BLaER1 (cell line): ENCODE data around the gene TIMP3.
A peak's percentile ranks its signal among the peaks of the same experiment; 100 is the strongest.

Source experiments
- H3K27ac ChIP-seq: shearing (Covaris generic); formaldehyde crosslinking; 2 replicates; pipeline ENCODE4 v1.8.1; 2022
- H3K27me3 ChIP-seq: shearing (Covaris generic); formaldehyde crosslinking; 2 replicates; pipeline ENCODE4 v1.8.1; 2022
- H3K36me3 ChIP-seq: shearing (Covaris generic); formaldehyde crosslinking; 2 replicates; pipeline ENCODE4 v1.8.1; 2022
- H3K4me1 ChIP-seq: shearing (Covaris generic); formaldehyde crosslinking; 2 replicates; pipeline ENCODE4 v1.8.1; 2022
- H3K4me2 ChIP-seq: shearing (Covaris generic); formaldehyde crosslinking; 2 replicates; pipeline ENCODE4 v1.8.1; 2022
- H3K4me3 ChIP-seq: shearing (Covaris generic); formaldehyde crosslinking; 2 replicates; pipeline ENCODE4 v1.8.1; 2022
- H3K9ac ChIP-seq: shearing (Covaris generic); formaldehyde crosslinking; 2 replicates; pipeline ENCODE4 v1.8.1; 2022
- H3K9me3 ChIP-seq: shearing (Covaris generic); formaldehyde crosslinking; 2 replicates; pipeline ENCODE4 v1.8.1; 2022
- H4K20me1 ChIP-seq: shearing (Covaris generic); formaldehyde crosslinking; 2 replicates; pipeline ENCODE4 v1.8.1; 2022
- Cebpa-rat ChIP-seq: shearing (Covaris generic); IDR thresholded peaks from 2 replicates; pipeline ENCODE4 v1.8.1; 2022

TIMP3 gene

DNA sequence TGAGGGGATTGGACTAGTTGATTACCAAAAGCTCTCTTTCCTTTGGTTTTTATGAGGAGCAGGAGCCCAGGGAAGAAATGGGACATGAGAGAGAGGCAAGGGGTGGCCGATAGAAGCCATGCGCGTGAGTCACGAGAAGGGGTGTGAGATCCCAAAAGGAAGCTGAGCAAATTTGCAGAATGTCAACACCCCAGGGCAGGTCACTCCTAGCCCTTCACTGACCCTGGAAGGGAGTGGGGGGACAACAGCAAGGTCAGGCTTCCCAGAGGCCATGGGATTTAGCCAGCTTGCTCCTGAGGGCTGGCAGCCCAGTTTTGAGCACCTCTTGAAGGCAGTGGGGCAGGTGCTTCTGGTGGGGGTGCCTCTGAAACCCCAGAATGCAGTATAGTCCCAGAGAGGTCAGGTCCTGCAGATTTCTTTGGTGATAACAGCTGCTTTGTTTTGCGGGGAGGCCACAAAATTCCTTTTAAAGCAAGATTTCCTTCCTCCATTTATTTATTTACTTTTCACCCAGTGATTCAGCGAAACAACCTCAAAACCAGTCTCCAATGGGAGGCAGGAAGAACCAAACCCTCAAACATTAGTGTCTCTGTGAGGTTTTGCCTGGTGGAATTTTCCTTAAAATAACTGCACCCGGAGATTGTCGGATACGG is 40.1 kb upstream of the TIMP3 start:
- Histone ChIP-seq H3K4me3 (no peak overlapping the region), H3K4me2 (no peak overlapping the region), H4K20me1 (no peaks in the 10 kb centered on the region), H3K36me3 (no peaks in the 10 kb centered on the region), H3K27me3 (peaks cover 12% of the 10 kb centered on the region), H3K27ac (no peak overlapping the region), H3K9ac (no peak overlapping the region), H3K4me1 (no peaks in the 10 kb centered on the region), H3K9me3 (no peaks in the 10 kb centered on the region)
- no peak for TF ChIP-seq Cebpa-rat

DNA sequence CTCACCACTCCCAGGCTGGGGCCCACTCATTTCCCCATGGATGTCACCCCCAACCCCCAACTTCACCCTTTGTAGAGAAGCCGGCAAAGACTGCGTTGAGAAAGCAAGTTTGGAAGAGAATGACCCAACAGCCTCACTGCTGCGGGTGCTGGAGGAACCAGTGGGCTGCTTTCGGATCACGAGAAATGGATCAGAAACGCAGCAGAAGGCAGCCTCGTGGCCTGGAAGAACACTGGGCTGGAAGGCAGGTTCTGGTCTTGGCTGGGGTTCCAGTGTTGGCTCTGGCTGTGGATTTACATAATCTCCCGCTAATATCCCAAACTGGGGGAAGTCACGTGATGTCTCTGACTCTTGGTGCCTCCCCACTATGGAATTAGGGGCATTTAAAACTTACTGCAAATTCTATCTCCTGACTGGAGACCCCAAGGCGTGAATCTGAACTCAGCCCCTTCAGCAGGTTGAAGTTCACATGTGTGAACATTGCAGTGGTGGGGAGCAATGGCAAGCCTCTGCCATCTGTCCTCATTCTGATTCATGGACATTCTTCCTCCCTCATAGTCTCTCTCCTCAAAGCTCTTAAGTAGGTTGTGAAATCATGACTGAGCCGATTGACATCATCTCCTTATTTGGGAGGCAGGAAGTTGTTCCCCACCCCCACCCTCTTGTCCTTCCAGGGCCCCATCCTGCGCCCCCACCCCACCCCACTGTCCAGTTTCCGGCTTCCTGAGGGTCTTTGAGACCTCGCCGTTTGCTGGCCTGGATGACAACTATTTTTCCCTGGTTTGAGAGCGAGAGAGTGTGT is 37.0 kb upstream of the TIMP3 start:
- Histone ChIP-seq H3K4me1 (no peaks in the 10 kb centered on the region), H3K36me3 (no peaks in the 10 kb centered on the region), H3K4me3 (no peak overlapping the region), H3K9me3 (no peaks in the 10 kb centered on the region), H3K27ac (no peak overlapping the region), H4K20me1 (no peaks in the 10 kb centered on the region), H3K9ac (no peak overlapping the region), H3K4me2 (no peak overlapping the region), H3K27me3 (peaks cover 12% of the 10 kb centered on the region)
- no peak for TF ChIP-seq Cebpa-rat

DNA sequence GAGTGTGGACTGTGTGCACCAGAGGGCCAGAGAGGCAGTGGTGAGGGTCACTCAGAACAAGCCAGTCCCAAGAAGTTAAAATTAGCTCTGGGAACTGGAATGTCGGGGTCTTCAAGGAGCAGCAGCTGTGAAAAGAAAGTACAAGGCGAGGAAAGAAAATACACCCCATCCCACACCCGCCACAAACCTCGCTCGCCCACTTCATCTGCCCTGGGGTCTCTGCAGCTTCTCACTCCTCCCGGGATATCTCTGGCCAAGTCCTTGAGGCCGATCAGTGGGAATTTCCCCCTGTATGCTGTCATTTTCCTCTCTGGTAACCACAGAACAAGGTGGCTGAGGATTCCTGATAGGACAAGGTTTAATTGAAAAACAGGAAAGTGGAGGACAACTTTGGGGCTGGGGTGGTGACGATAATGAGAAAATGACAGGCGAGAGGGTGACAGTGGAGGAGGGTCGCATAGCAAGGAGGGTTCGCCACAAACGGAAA is 36.3 kb upstream of the TIMP3 start:
- no peak overlapping the region for H3K27ac ChIP-seq
- no peak overlapping the region for H3K4me2 ChIP-seq
- H3K9me3 ChIP-seq: no peaks in the 10 kb centered on the region
- peaks cover 12% of the 10 kb centered on the region for H3K27me3 ChIP-seq
- H4K20me1 ChIP-seq: no peaks in the 10 kb centered on the region
- H3K9ac ChIP-seq: no peak overlapping the region
- H3K4me1 ChIP-seq: no peaks in the 10 kb centered on the region
- no peak overlapping the region for H3K4me3 ChIP-seq
- H3K36me3 ChIP-seq: no peaks in the 10 kb centered on the region
- TF ChIP-seq Cebpa-rat: no peak

DNA sequence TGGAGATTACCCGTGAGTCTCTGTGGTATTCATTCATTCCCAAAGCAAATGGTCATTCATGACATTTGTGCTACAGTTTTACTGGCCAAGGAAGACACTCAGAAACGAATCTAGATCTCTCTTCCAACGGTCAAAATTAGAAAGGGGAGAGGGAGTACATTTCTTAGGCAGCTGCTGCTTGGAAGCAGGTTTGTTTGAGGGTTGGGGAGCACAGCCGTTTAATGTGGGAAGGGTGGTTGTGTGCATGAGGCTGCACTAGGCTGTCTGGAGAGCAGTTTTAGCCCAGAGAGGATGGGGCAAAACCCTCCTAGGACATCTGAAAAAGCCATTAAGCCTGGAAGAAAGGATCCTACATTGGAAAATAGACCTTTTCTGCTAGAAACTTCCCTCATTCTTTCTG is 29.7 kb upstream of the TIMP3 start:
- Histone ChIP-seq H3K27me3 (no peaks in the 10 kb centered on the region), H3K36me3 (no peaks in the 10 kb centered on the region)

DNA sequence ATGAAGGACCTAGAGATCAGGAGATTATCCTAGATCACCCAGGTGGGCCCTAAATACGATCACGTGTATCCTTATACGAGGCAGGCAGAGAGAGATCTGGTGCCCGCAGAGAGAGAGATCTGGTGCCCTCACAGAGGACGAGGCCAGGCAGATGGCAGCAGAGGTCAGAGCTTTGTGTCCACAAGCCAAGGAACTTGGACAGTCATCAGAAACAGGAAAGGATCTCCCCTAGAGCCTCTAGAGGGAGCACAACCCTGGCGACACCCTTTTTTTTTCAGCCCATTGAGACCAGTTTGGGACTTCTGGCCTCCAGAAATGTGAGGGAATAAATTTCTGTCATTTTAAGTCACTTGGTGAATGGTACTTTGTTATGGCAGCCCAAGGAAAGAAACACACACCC is 25.5 kb upstream of the TIMP3 start:
- no peaks in the 10 kb centered on the region for H4K20me1 ChIP-seq
- H3K9me3 ChIP-seq: no peaks in the 10 kb centered on the region
- H3K36me3 ChIP-seq: no peaks in the 10 kb centered on the region
- no peak overlapping the region for H3K27ac ChIP-seq
- H3K9ac ChIP-seq: no peak overlapping the region
- no peak for TF ChIP-seq Cebpa-rat
- H3K4me3 ChIP-seq: no peak overlapping the region
- peaks cover 23% of the 10 kb centered on the region for H3K4me1 ChIP-seq
- H3K27me3 ChIP-seq: no peaks in the 10 kb centered on the region
- peak overlapping the region; percentile 51 for H3K4me2 ChIP-seq

More for the DNA sequence above, 29.7 kb upstream of the TIMP3 start:
- no peaks in the 10 kb centered on the region for H3K9me3 ChIP-seq
- H4K20me1 ChIP-seq: no peaks in the 10 kb centered on the region
- peaks cover 10% of the 10 kb centered on the region for H3K4me1 ChIP-seq
- H3K4me3 ChIP-seq: no peak overlapping the region
- no peak for TF ChIP-seq Cebpa-rat
- H3K27ac ChIP-seq: no peak overlapping the region
- H3K9ac ChIP-seq: no peak overlapping the region
- no peak overlapping the region for H3K4me2 ChIP-seq

DNA sequence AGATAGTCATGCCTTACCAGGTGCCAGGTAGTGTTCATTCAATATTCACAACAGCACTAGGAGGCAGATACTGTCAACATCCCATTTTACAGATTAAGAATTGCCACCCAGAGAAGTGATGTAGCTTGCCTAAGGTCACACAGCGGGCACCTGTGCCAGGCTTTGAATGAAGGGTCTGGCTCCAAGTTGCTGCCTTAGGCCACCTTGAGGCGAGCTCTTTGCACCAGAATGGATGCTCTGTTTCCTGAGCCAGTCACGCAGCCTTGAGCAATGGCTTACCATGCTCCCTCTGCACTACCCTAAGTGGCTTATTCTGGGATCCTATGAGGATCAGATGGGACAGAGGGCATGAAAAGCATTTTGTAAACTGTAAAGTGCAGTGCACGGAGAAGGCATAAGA is 25.1 kb upstream of the TIMP3 start:
- H3K9me3 ChIP-seq: no peaks in the 10 kb centered on the region
- H3K36me3 ChIP-seq: no peaks in the 10 kb centered on the region
- no peak overlapping the region for H3K9ac ChIP-seq
- H3K27me3 ChIP-seq: no peaks in the 10 kb centered on the region
- no peaks in the 10 kb centered on the region for H4K20me1 ChIP-seq
- H3K4me1 ChIP-seq: peaks cover 23% of the 10 kb centered on the region
- TF ChIP-seq Cebpa-rat: no peak
- no peak overlapping the region for H3K4me3 ChIP-seq
- no peak overlapping the region for H3K27ac ChIP-seq
- peak overlapping the region; percentile 51 for H3K4me2 ChIP-seq

DNA sequence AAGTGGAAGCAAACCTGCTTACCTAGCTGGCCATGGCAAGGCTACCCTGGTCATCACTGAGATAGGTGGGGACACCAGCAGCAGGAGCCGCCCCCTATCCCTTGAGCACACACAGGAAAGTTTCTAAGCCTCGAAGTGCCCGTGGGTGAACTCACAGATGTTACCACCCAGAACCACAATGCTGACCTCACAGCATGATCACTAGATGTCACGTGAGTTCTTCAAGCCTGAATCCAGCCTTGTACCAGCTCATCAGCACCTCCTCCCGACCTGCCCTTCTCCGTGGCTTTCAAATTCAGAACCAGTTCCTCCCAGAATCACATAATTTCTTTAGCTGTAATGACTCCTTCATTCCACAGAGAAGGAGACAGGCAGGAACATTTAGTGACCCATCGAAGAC is 24.7 kb upstream of the TIMP3 start:
- peak overlapping the region; percentile 51 for H3K4me2 ChIP-seq
- H3K27ac ChIP-seq: no peak overlapping the region
- TF ChIP-seq Cebpa-rat: no peak
- no peaks in the 10 kb centered on the region for H3K36me3 ChIP-seq
- H3K4me1 ChIP-seq: peaks cover 23% of the 10 kb centered on the region
- no peak overlapping the region for H3K4me3 ChIP-seq
- H3K9me3 ChIP-seq: no peaks in the 10 kb centered on the region
- no peaks in the 10 kb centered on the region for H4K20me1 ChIP-seq
- no peaks in the 10 kb centered on the region for H3K27me3 ChIP-seq
- no peak overlapping the region for H3K9ac ChIP-seq

DNA sequence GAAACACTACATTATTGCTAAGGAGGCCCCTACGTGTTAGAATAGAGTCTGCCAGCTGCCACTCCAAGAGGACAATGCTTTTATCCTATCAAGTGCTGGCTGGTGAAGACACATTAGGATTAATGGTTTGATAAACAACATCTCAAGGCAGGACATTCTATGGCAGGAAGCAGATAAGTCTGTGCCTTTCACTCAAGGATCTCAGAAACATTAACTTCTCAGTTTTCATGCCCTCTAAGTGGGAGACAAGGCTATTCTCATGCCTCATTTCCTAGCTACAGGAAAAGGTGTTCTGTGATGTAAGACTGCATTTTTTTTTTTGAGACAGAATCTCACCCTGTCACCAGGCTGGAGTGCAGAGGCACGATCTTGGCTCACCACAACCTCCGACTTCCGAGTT is 23.5 kb upstream of the TIMP3 start:
- Histone ChIP-seq H4K20me1 (no peaks in the 10 kb centered on the region), H3K4me3 (no peak overlapping the region), H3K4me1 (peaks cover 23% of the 10 kb centered on the region), H3K9me3 (no peaks in the 10 kb centered on the region), H3K27ac (no peak overlapping the region), H3K4me2 (no peak overlapping the region), H3K27me3 (no peaks in the 10 kb centered on the region), H3K36me3 (no peaks in the 10 kb centered on the region), H3K9ac (no peak overlapping the region)
- TF ChIP-seq Cebpa-rat: no peak

DNA sequence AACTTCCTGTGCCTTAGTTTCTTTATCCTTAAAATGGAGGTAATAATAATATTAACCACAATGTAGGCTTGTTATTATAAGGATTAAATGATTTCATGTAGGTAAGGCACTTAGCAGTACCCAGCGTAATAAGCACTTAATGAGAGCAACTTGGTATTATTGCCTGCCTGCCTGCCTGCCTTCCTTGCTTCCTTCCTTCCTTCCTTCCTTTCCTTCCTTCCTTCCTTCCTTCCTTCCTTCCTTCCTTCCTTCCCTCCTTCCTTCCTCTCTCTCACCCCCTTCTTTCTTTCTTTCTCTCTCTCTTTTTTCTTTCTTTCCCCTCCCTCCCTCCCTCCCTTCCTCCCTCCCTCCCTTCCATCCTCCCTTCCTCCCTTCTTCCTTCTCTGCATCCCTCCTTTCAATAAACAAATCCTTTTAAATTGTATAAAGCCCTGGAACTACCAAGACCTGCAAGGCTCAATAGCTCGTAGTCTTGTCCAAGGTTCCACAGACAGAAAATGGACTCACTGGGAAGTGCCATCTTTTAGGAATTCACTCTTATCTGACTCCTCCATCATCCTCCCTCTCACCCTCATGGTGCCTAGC is 20.7 kb upstream of the TIMP3 start:
- 0 out of 2 replicates have a peak overlapping the region, but pooled peaks have one; percentile 5 for H3K4me2 ChIP-seq
- H3K36me3 ChIP-seq: no peaks in the 10 kb centered on the region
- no peaks in the 10 kb centered on the region for H3K27me3 ChIP-seq
- H3K4me3 ChIP-seq: no peak overlapping the region
- no peak overlapping the region for H3K9ac ChIP-seq
- no peaks in the 10 kb centered on the region for H3K9me3 ChIP-seq
- peaks cover 23% of the 10 kb centered on the region for H3K4me1 ChIP-seq
- no peak for TF ChIP-seq Cebpa-rat
- no peaks in the 10 kb centered on the region for H4K20me1 ChIP-seq
- H3K27ac ChIP-seq: no peak overlapping the region

DNA sequence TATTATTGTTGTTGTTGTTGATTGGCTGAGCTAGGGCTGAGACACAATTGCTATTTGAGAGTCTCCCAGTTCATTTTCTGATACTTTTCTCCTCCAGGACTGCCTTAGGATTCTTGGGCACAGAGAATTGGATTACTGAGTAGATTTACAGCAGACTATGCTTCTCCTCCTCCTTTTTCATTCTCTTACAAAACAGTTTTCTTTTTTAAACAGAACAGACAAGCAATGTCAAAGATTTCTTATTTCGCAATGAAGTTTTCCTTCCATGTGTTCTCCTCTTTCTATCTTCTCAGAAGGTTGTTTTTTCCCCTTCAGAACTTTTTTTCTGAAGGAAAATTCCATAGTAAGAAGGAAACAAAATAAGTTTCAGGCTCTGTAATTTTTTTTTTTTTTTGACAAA is 19.8 kb upstream of the TIMP3 start:
- Histone ChIP-seq H3K27ac (no peak overlapping the region), H3K27me3 (no peaks in the 10 kb centered on the region), H4K20me1 (no peaks in the 10 kb centered on the region), H3K4me1 (peaks cover 14% of the 10 kb centered on the region), H3K9me3 (no peaks in the 10 kb centered on the region), H3K4me3 (no peak overlapping the region), H3K9ac (no peak overlapping the region), H3K36me3 (no peaks in the 10 kb centered on the region), H3K4me2 (no peak overlapping the region)
- TF ChIP-seq Cebpa-rat: no peak; the same call in 1 of the 2 replicates
